HepG2 (cell line): ENCODE data around the gene KIF13A. TPM values are rescaled to one million over a fixed set of nuclear protein-coding genes. Genes with fewer than 3 reads are reported as not detected.

Source experiments
- BRCA1 ChIP-seq: sonication (generic); formaldehyde crosslinking; IDR thresholded peaks from 2 replicates; pipeline ENCODE4 v1.4.0; 2020; ENCODE audit warnings: missing genetic modification reagents
- CEBPB ChIP-seq: IDR thresholded peaks from 2 replicates; pipeline ENCODE4 v1.6.1; 2011; ENCODE audit warnings: low read depth, low read length, improper control_type of control experiment, borderline replicate concordance
- CREB3 ChIP-seq: sonication (generic); formaldehyde crosslinking; IDR thresholded peaks from 2 replicates; pipeline ENCODE4 v1.5.0; 2020; ENCODE audit warnings: missing genetic modification reagents
- HNF4A ChIP-seq: sonication (generic); formaldehyde crosslinking; IDR thresholded peaks from 2 replicates; pipeline ENCODE4 v1.4.0; 2020; ENCODE audit warnings: missing genetic modification reagents
- HOXA7 ChIP-seq: sonication (generic); formaldehyde crosslinking; IDR thresholded peaks from 2 replicates; pipeline ENCODE4 v1.8.1; 2022; ENCODE audit warnings: mild to moderate bottlenecking, missing genetic modification reagents, moderate library complexity
- IRF1 ChIP-seq: sonication (generic); formaldehyde crosslinking; IDR thresholded peaks from 2 replicates; pipeline ENCODE4 v1.4.0; 2020; ENCODE audit warnings: low read depth, mild to moderate bottlenecking, missing genetic modification reagents
- ISX ChIP-seq: sonication (generic); formaldehyde crosslinking; conservative IDR thresholded peaks from 2 replicates; pipeline ENCODE4 v1.5.0; 2020; ENCODE audit warnings: missing genetic modification reagents
- KDM4B ChIP-seq: sonication (generic); formaldehyde crosslinking; IDR thresholded peaks from 2 replicates; pipeline ENCODE4 v1.4.0; 2020; ENCODE audit warnings: missing genetic modification reagents
- MED8 ChIP-seq: sonication (generic); formaldehyde crosslinking; IDR thresholded peaks from 2 replicates; pipeline ENCODE4 v1.8.1; 2023; ENCODE audit warnings: mild to moderate bottlenecking, missing genetic modification reagents; ENCODE audit not compliant: insufficient replicate concordance
- MIER2 ChIP-seq: IDR thresholded peaks from 2 replicates; pipeline ENCODE4 v1.6.1; 2016; ENCODE audit warnings: missing biosample characterization, missing genetic modification reagents
- NAIF1 ChIP-seq: sonication (generic); formaldehyde crosslinking; IDR thresholded peaks from 2 replicates; pipeline ENCODE4 v1.5.0; 2020; ENCODE audit warnings: mild to moderate bottlenecking, missing genetic modification reagents, borderline replicate concordance
- NCOR1 ChIP-seq: fragments of 200-600 bp; sonication (generic); IDR thresholded peaks from 2 replicates; pipeline ENCODE4 v1.7.0; 2017; ENCODE audit warnings: antibody characterized with exemption, low read length, borderline replicate concordance
- NFE2L1 ChIP-seq: sonication (generic); formaldehyde crosslinking; IDR thresholded peaks from 2 replicates; pipeline ENCODE4 v1.4.0; 2020; ENCODE audit warnings: missing genetic modification reagents, mild to moderate bottlenecking, borderline replicate concordance
- NR1H2 ChIP-seq: sonication (generic); formaldehyde crosslinking; IDR thresholded peaks from 2 replicates; pipeline ENCODE4 v1.8.1; 2022; ENCODE audit warnings: low read depth, missing genetic modification reagents, borderline replicate concordance
- RNF2 ChIP-seq: fragments of 450-650 bp; conservative IDR thresholded peaks from 2 replicates; pipeline ENCODE4 v1.6.1; 2016; ENCODE audit warnings: low read depth
- SOX13 ChIP-seq, 3 experiments: fragments of 450-650 bp in 1 of 3; sonication (generic) in 1 of 3; formaldehyde crosslinking in 1 of 3; IDR thresholded peaks in 2 of 3; conservative IDR thresholded peaks in 1 of 3; 2 replicates each; pipeline versions ENCODE4 v1.5.0 to v1.6.1; 2016 to 2020; ENCODE audit warnings: antibody characterized with exemption in 1 of 3, mild to moderate bottlenecking in 1 of 3, missing compliant biosample characterization in 1 of 3, missing genetic modification reagents in 1 of 3, moderate library complexity in 1 of 3
- TCF12 ChIP-seq, 2 experiments: fragments of 450-650 bp in 1 of 2; sonication (generic) in 1 of 2; formaldehyde crosslinking in 1 of 2; IDR thresholded peaks; 2 replicates each; pipeline versions ENCODE4 v1.6.1 to v1.8.0; 2017 to 2022; ENCODE audit warnings: antibody characterized with exemption in 1 of 2, mild to moderate bottlenecking in 1 of 2, missing genetic modification reagents in 1 of 2, moderate library complexity in 1 of 2
- ZFP36 ChIP-seq: fragments of 150-350 bp; IDR thresholded peaks from 2 replicates; pipeline ENCODE4 v1.6.1; 2018; ENCODE audit warnings: borderline replicate concordance, low read length, low read depth; ENCODE audit not compliant: partially characterized antibody
- ZFP36L1 ChIP-seq: sonication (generic); formaldehyde crosslinking; IDR thresholded peaks from 2 replicates; pipeline ENCODE4 v1.8.0; 2022; ENCODE audit warnings: mild to moderate bottlenecking, missing genetic modification reagents, moderate library complexity
- ZNF138 ChIP-seq: sonication (generic); formaldehyde crosslinking; IDR thresholded peaks from 2 replicates; pipeline ENCODE4 v1.5.0; 2020; ENCODE audit warnings: mild to moderate bottlenecking, low read depth, missing genetic modification reagents
- ZNF160 ChIP-seq: sonication (generic); formaldehyde crosslinking; IDR thresholded peaks from 2 replicates; pipeline ENCODE4 v1.8.0; 2022; ENCODE audit warnings: mild to moderate bottlenecking, inconsistent platforms, missing genetic modification reagents
- ZNF207 ChIP-seq: fragments of 450-650 bp; IDR thresholded peaks from 2 replicates; pipeline ENCODE4 v1.6.1; 2016; ENCODE audit warnings: antibody characterized with exemption, borderline replicate concordance
- ZNF329 ChIP-seq: sonication (generic); formaldehyde crosslinking; IDR thresholded peaks from 2 replicates; pipeline ENCODE4 v1.9.0; 2021; ENCODE audit warnings: low read depth, mild to moderate bottlenecking, missing genetic modification reagents
- ZNF331 ChIP-seq: sonication (generic); formaldehyde crosslinking; IDR thresholded peaks from 2 replicates; pipeline ENCODE4 v1.4.0; 2020; ENCODE audit warnings: missing genetic modification reagents
- ZNF576 ChIP-seq: sonication (generic); formaldehyde crosslinking; IDR thresholded peaks from 2 replicates; pipeline ENCODE4 v1.4.0; 2020; ENCODE audit warnings: mild to moderate bottlenecking, missing genetic modification reagents
- ZNF775 ChIP-seq: sonication (generic); formaldehyde crosslinking; IDR thresholded peaks from 2 replicates; pipeline ENCODE4 v1.4.0; 2020; ENCODE audit warnings: missing genetic modification reagents, mild to moderate bottlenecking, moderate library complexity, borderline replicate concordance
- ZNF776 ChIP-seq: sonication (generic); formaldehyde crosslinking; IDR thresholded peaks from 2 replicates; pipeline ENCODE4 v1.4.0; 2020; ENCODE audit warnings: mild to moderate bottlenecking, missing genetic modification reagents
- ZSCAN12 ChIP-seq: sonication (generic); formaldehyde crosslinking; IDR thresholded peaks from 2 replicates; pipeline ENCODE4 v1.9.0; 2021; ENCODE audit warnings: mild to moderate bottlenecking, missing genetic modification reagents
- polyA plus RNA-seq, 8 experiments: library from polyadenylated mRNA; depleted of rRNA in 3 of 8; stranded (reverse) in 7 of 8; unstranded in 1 of 8; fragments of >200 nt; fragmentation: Illumina TruSeq in 4 of 8; extraction: Trizol in 4 of 8; gene quantifications; 2 replicates each; pipeline versions ENCODE4 v1.2.1 to v1.2.3, GENCODE V29; 2011 to 2016; ENCODE audit warnings: low read depth in 4 of 8, missing spikeins in 1 of 8, mixed read lengths in 1 of 8; ENCODE audit not compliant: insufficient read depth in 1 of 8
- total RNA-seq, 5 experiments: library from RNA; depleted of rRNA; stranded (reverse); fragments of >200 nt; fragmentation: Illumina TruSeq; extraction: Trizol; gene quantifications; 2 replicates each; pipeline ENCODE4 v1.2.3, GENCODE V29; 2016; ENCODE audit warnings: low read depth in 1 of 5

The KIF13A gene
- total and polyA plus RNA-seq, 2 of the 13 experiments (the other 11 are each of a cell fraction or from before 2014, with no cell fraction given) = 21.1 to 37.2 TPM

GRCh38 chr6:17932330-17932852 is 55.0 kb downstream of the KIF13A start (continued):
- no peak for TF ChIP-seq IRF1 (CRISPR knock-in tag)
- TF ChIP-seq ZNF775 (CRISPR knock-in tag) = no peak
- TF ChIP-seq CREB3 (CRISPR knock-in tag) = no peak
- TF ChIP-seq RNF2 = no peak
- no peak for TF ChIP-seq HOXA7 (CRISPR knock-in tag)
- no peak for TF ChIP-seq TCF12 (IDR thresholded peaks at IDR 0.05)
- TF ChIP-seq TCF12 (CRISPR knock-in tag; IDR thresholded peaks at IDR 0.05) = 0 out of 2 replicates have a peak, but pooled peaks have one; percentile 37
- TF ChIP-seq ZFP36L1 (CRISPR knock-in tag) = 0 out of 2 replicates have a peak, but pooled peaks have one; percentile 54
- no peak for TF ChIP-seq ZNF329 (CRISPR knock-in tag)
- no peak for TF ChIP-seq NCOR1
- no peak for TF ChIP-seq ZNF576 (CRISPR knock-in tag)
- TF ChIP-seq ZFP36 = no peak
- no peak for TF ChIP-seq BRCA1
- TF ChIP-seq KDM4B (CRISPR knock-in tag) = 0 out of 2 replicates have a peak, but pooled peaks have one; percentile 75
- no peak for TF ChIP-seq ZNF160 (CRISPR knock-in tag)
- TF ChIP-seq ZNF207 = no peak
- no peak for TF ChIP-seq ZSCAN12 (CRISPR knock-in tag)
- TF ChIP-seq HNF4A = peak; percentile 36; the same call in 1 of the 2 replicates
- TF ChIP-seq MED8 (CRISPR knock-in tag) = no peak
- peak; percentile 74 for TF ChIP-seq SOX13 (IDR thresholded peaks at IDR 0.05)
- TF ChIP-seq SOX13 (CRISPR knock-in tag; conservative IDR thresholded peaks at IDR 0.05 in 1 of 2, IDR thresholded peaks at IDR 0.05 in 1 of 2) = peak in 1 of 2 experiments; percentile 84; a peak in 2 of 4 replicates
- no peak for TF ChIP-seq NAIF1
- TF ChIP-seq ZNF331 = peak; percentile 66; the same call in 1 of the 2 replicates
- TF ChIP-seq MIER2 = 0 out of 2 replicates have a peak, but pooled peaks have one; percentile 23
- no peak for TF ChIP-seq CEBPB
- no peak for TF ChIP-seq NR1H2 (CRISPR knock-in tag)
- TF ChIP-seq NFE2L1 = no peak
- no peak for TF ChIP-seq ZNF776 (CRISPR knock-in tag)
- no peak for TF ChIP-seq ISX (CRISPR knock-in tag)
- no peak for TF ChIP-seq ZNF138
